ENCODE results near the gene RIOK1.

DNA sequence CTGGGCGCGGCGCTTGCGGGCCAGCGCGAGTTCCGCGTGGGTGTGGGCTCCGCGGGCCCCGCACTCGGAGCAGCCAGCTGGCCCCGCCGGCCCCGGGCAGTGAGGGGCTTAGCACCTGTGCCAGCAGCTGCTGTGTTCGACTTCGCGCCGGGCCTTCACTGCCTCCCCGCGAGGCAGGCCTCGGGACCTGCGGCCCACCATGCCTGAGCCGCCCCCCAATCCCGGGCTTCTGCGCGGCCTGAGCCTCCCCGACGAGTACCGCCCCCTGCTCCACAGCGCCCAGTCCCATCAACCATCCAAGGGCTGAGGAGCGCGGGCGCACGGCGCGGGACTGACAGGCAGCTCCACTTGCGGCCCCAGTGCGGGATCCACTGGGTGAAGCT, 36.2 kb downstream of the RIOK1 start:
- TF ChIP-seq POLR2A (IDR thresholded peaks at IDR 0.05; ENCODE audit: borderline replicate concordance, extremely low read depth, insufficient read depth, insufficient read length) (no peak), ELF1 (IDR thresholded peaks at IDR 0.05; ENCODE audit: borderline replicate concordance, low read depth) (no peak)
- TF ChIP-seq, protein P1, sequence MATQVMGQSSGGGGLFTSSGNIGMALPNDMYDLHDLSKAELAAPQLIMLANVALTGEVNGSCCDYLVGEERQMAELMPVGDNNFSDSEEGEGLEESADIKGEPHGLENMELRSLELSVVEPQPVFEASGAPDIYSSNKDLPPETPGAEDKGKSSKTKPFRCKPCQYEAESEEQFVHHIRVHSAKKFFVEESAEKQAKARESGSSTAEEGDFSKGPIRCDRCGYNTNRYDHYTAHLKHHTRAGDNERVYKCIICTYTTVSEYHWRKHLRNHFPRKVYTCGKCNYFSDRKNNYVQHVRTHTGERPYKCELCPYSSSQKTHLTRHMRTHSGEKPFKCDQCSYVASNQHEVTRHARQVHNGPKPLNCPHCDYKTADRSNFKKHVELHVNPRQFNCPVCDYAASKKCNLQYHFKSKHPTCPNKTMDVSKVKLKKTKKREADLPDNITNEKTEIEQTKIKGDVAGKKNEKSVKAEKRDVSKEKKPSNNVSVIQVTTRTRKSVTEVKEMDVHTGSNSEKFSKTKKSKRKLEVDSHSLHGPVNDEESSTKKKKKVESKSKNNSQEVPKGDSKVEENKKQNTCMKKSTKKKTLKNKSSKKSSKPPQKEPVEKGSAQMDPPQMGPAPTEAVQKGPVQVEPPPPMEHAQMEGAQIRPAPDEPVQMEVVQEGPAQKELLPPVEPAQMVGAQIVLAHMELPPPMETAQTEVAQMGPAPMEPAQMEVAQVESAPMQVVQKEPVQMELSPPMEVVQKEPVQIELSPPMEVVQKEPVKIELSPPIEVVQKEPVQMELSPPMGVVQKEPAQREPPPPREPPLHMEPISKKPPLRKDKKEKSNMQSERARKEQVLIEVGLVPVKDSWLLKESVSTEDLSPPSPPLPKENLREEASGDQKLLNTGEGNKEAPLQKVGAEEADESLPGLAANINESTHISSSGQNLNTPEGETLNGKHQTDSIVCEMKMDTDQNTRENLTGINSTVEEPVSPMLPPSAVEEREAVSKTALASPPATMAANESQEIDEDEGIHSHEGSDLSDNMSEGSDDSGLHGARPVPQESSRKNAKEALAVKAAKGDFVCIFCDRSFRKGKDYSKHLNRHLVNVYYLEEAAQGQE (IDR thresholded peaks at IDR 0.05; ENCODE audit: low read depth): no peak
